GM20000 (cell line): ENCODE data around the gene HIBCH.
A peak's percentile ranks its signal among the peaks of the same experiment; 100 is the strongest.
"Not testable (repeated sequence)": the region's sequence is repeated elsewhere in the genome, so short reads cannot be mapped to it uniquely, and the experiment has no call there.

ENCODE experiments used
- DNase-seq: peaks from one replicate; pipeline ENCODE4 v3.0.0; 2012; ENCODE audit warnings: low spot score
- CTCF ChIP-seq: IDR thresholded peaks from 2 replicates; pipeline ENCODE4 v1.5.1; 2012; ENCODE audit warnings: mild to moderate bottlenecking, control low read depth; ENCODE audit errors: extremely low read depth, missing control alignments

The HIBCH gene

GRCh38 chr2:190318931-190319554 lies 583 bp downstream of the HIBCH start:
- DNase-seq, result peak; percentile 8
- no peak for TF ChIP-seq CTCF

GRCh38 chr2:190318514-190318913 lies 1.1 kb downstream of the HIBCH start:
- TF ChIP-seq CTCF, result no peak
- DNase-seq, result no peak

- DNase-seq, result no peak
- TF ChIP-seq CTCF, result no peak
These were observed 4.4 kb downstream of the HIBCH start for GRCh38 chr2:190315273-190315672.

GRCh38 chr2:190313880-190314279 lies 5.7 kb downstream of the HIBCH start:
- no peak for DNase-seq
- no peak for TF ChIP-seq CTCF

GRCh38 chr2:190312635-190313025 lies 7.0 kb downstream of the HIBCH start:
- DNase-seq, result not testable (repeated sequence)

- DNase-seq, result no peak
- TF ChIP-seq CTCF, result no peak
These were observed 7.6 kb downstream of the HIBCH start for GRCh38 chr2:190311893-190312634.

- no peak for TF ChIP-seq CTCF
- DNase-seq, result no peak
These were observed 11.6 kb downstream of the HIBCH start for GRCh38 chr2:190308031-190308430.

- DNase-seq, result no peak
- TF ChIP-seq CTCF, result no peak
These were observed 15.2 kb downstream of the HIBCH start for GRCh38 chr2:190304404-190304803.
